ENCODE measurements around the gene KIF1C. TPM values are rescaled to one million over a fixed set of nuclear protein-coding genes. Genes with fewer than 3 reads are reported as not detected.

The KIF1C gene
- total RNA-seq, 2 donors from 2014 or later, result 113 to 152 TPM

- Histone ChIP-seq H3K36me3 (peaks cover 12% of the 10 kb centered on the region), H3K4me1 (ENCODE audit: control insufficient read depth in 1 of 2, low read depth in 2 of 2) (peaks cover 13 to 33% of the 10 kb centered on the region in 2 donors), H3K4me3 (peak overlapping the region; percentile 89), H3K27ac (peak overlapping the region; percentile 94 to 95), H3K27me3 (replicated peaks; ENCODE audit: insufficient read depth) (no peaks in the 10 kb centered on the region), H3K9me3 (no peaks in the 10 kb centered on the region)
- DNase-seq (ENCODE audit: low spot score) (peak; percentile 96), ATAC-seq (ENCODE audit: insufficient number of reproducible peaks, low FRiP score, low read depth) (peak; percentile 93)
- no peak for TF ChIP-seq CTCF (IDR thresholded peaks at IDR 0.05)
Observed at GRCh38 chr17:4966844-4967538, 30.8 kb upstream of the KIF1C start.

GRCh38 chr17:4967539-4968485 lies 29.9 kb upstream of the KIF1C start, which contains the start of gene SPAG7:
SPAG7 (minus strand) TSS chr17:4967817; CDS start chr17:4967804, 13 bp downstream.
- Histone ChIP-seq H3K9me3 (no peaks in the 10 kb centered on the region), H3K27me3 (replicated peaks; ENCODE audit: insufficient read depth) (no peaks in the 10 kb centered on the region), H3K27ac (peak within 1 kb of the TSS; percentile 94 to 95), H3K4me1 (ENCODE audit: control insufficient read depth in 1 of 2, low read depth in 2 of 2) (peaks cover 13 to 33% of the 10 kb centered on the region in 2 donors), H3K36me3 (peaks cover 20% of the 10 kb centered on the region), H3K4me3 (peak within 1 kb of the TSS; percentile 89)
- DNase-seq (ENCODE audit: low spot score) (peak; percentile 79), ATAC-seq (ENCODE audit: insufficient number of reproducible peaks, low FRiP score, low read depth) (peak; percentile 85)
- TF ChIP-seq CTCF (IDR thresholded peaks at IDR 0.05), result no peak

GRCh38 chr17:4968486-4969046 lies 29.2 kb upstream of the KIF1C start:
- peaks cover 18% of the 10 kb centered on the region for H3K36me3 ChIP-seq
- peaks cover 13 to 36% of the 10 kb centered on the region in 2 donors for H3K4me1 ChIP-seq (ENCODE audit: control insufficient read depth in 1 of 2, low read depth in 2 of 2)
- H3K27me3 ChIP-seq (replicated peaks; ENCODE audit: insufficient read depth), result no peaks in the 10 kb centered on the region
- H3K9me3 ChIP-seq, result no peaks in the 10 kb centered on the region
- peak overlapping the region; percentile 94 to 95 for H3K27ac ChIP-seq
- peak overlapping the region; percentile 89 for H3K4me3 ChIP-seq
- ATAC-seq (ENCODE audit: insufficient number of reproducible peaks, low FRiP score, low read depth) (no peak), DNase-seq (ENCODE audit: low spot score) (no peak)
- TF ChIP-seq CTCF (IDR thresholded peaks at IDR 0.05), result no peak

- ATAC-seq (ENCODE audit: insufficient number of reproducible peaks, low FRiP score, low read depth) (no peak), DNase-seq (ENCODE audit: low spot score) (no peak)
- Histone ChIP-seq H3K27me3 (replicated peaks; ENCODE audit: insufficient read depth) (no peaks in the 10 kb centered on the region), H3K9me3 (no peaks in the 10 kb centered on the region), H3K4me3 (peak overlapping the region; percentile 89), H3K4me1 (ENCODE audit: control insufficient read depth in 1 of 2, low read depth in 2 of 2) (peaks cover 13 to 41% of the 10 kb centered on the region in 2 donors), H3K36me3 (peaks cover 18% of the 10 kb centered on the region), H3K27ac (peak overlapping the region; percentile 94 to 95)
- TF ChIP-seq CTCF (IDR thresholded peaks at IDR 0.05), result no peak
Observed at GRCh38 chr17:4969047-4969550, 28.7 kb upstream of the KIF1C start.

Data from thoracic aorta (tissue), 2 donors.